Mesendoderm (in vitro differentiated cells): ENCODE results near the gene SEPTIN1.

Source experiments
- DNase-seq: peaks from one replicate; pipeline ENCODE4 v3.0.0; 2013
- H2AK5ac ChIP-seq: 2 replicates; pipeline ENCODE4 v1.6.1; 2013; ENCODE audit warnings: low read length, inconsistent platforms
- H2BK120ac ChIP-seq: 2 replicates; pipeline ENCODE4 v1.6.1; 2013; ENCODE audit warnings: low read depth, mild to moderate bottlenecking, low read length, moderate library complexity, mixed read lengths
- H2BK15ac ChIP-seq: replicated peaks from 2 replicates; pipeline ENCODE4 v1.6.1; 2013; ENCODE audit warnings: low read depth, mild to moderate bottlenecking, moderate library complexity
- H2BK5ac ChIP-seq: 2 replicates; pipeline ENCODE4 v1.6.1; 2013; ENCODE audit warnings: low read length, inconsistent platforms
- H3K18ac ChIP-seq: 2 replicates; pipeline ENCODE4 v1.6.1; 2013; ENCODE audit warnings: mild to moderate bottlenecking, low read length, mixed read lengths
- H3K23ac ChIP-seq: one replicate; pipeline ENCODE4 v1.6.1; 2013; ENCODE audit warnings: low read length
- H3K27ac ChIP-seq: 2 replicates; pipeline ENCODE4 v1.5.1; 2013; ENCODE audit warnings: low read depth, mild to moderate bottlenecking, inconsistent platforms, low read length, moderate library complexity
- H3K27me3 ChIP-seq: 2 replicates; pipeline ENCODE4 v1.6.1; 2013; ENCODE audit warnings: low read length, control low read depth, mild to moderate bottlenecking, inconsistent platforms; ENCODE audit not compliant: insufficient read depth, poor library complexity
- H3K36me3 ChIP-seq: 2 replicates; pipeline ENCODE4 v1.6.1; 2013; ENCODE audit warnings: low read length, inconsistent platforms; ENCODE audit not compliant: control insufficient read depth, insufficient read depth
- H3K4ac ChIP-seq: one replicate; pipeline ENCODE4 v1.6.1; 2013; ENCODE audit warnings: low read depth, mild to moderate bottlenecking, low read length, moderate library complexity
- H3K4me1 ChIP-seq: 2 replicates; pipeline ENCODE4 v1.6.1; 2013; ENCODE audit warnings: low read depth, low read length, inconsistent platforms; ENCODE audit not compliant: control insufficient read depth
- H3K4me2 ChIP-seq: 2 replicates; pipeline ENCODE4 v1.6.1; 2013; ENCODE audit warnings: low read length
- H3K4me3 ChIP-seq: 2 replicates; pipeline ENCODE4 v1.5.1; 2013; ENCODE audit warnings: mild to moderate bottlenecking, low read length
- H3K56ac ChIP-seq: one replicate; pipeline ENCODE4 v1.6.1; 2013; ENCODE audit warnings: low read length
- H3K79me1 ChIP-seq: 2 replicates; pipeline ENCODE4 v1.6.1; 2013; ENCODE audit warnings: low read length, inconsistent platforms
- H3K79me2 ChIP-seq: 2 replicates; pipeline ENCODE4 v1.6.1; 2013; ENCODE audit warnings: mild to moderate bottlenecking, low read length; ENCODE audit not compliant: control insufficient read depth, insufficient read depth
- H3K9ac ChIP-seq: 2 replicates; pipeline ENCODE4 v1.6.1; 2013; ENCODE audit warnings: low read length, inconsistent platforms
- H4K5ac ChIP-seq: one replicate; pipeline ENCODE4 v1.6.1; 2013; ENCODE audit warnings: low read length
- H4K8ac ChIP-seq: one replicate; pipeline ENCODE4 v1.6.1; 2013; ENCODE audit warnings: low read depth, mild to moderate bottlenecking, control low read depth, low read length, moderate library complexity
- WGBS: extraction: QIAGEN DNeasy Blood & Tissue Kit; methylation state at CpG from one replicate; pipeline ENCODE4 v1.1.7; 2013; ENCODE audit warnings: low lambda C conversion rate, missing lambda C conversion rate; ENCODE audit not compliant: insufficient coverage; ENCODE audit errors: extremely low coverage; 5-methylcytosine and 5-hydroxymethylcytosine counted together

Gene SEPTIN1

GRCh38 chr16:30378236-30379157, 3.9 kb downstream of the SEPTIN1 start:
- no peaks in the 10 kb centered on the region for H3K79me2 ChIP-seq
- H2BK15ac ChIP-seq: no peak overlapping the region
- peak overlapping the region; percentile 76 for H3K27ac ChIP-seq
- H2BK5ac ChIP-seq: peak overlapping the region; percentile 4
- H3K79me1 ChIP-seq: no peaks in the 10 kb centered on the region
- no CpG with 5 or more reads among the region's 67 CpGs for WGBS
- peak overlapping the region; percentile 94 for H3K23ac ChIP-seq
- peak overlapping the region; percentile 94 for H3K56ac ChIP-seq
- peak overlapping the region; percentile 1 for H3K18ac ChIP-seq
- no peaks in the 10 kb centered on the region for H3K27me3 ChIP-seq
- DNase-seq: peak; percentile 99
- H4K8ac ChIP-seq: no peak overlapping the region
- H3K4me1 ChIP-seq: peaks cover 3% of the 10 kb centered on the region
- peak overlapping the region; percentile 89 for H3K9ac ChIP-seq
- peak overlapping the region; percentile 65 for H3K4me3 ChIP-seq
- H3K36me3 ChIP-seq: no peaks in the 10 kb centered on the region
- no peak overlapping the region for H2AK5ac ChIP-seq
- peak overlapping the region; percentile 91 for H3K4me2 ChIP-seq
- H2BK120ac ChIP-seq: no peak overlapping the region
- H3K4ac ChIP-seq: peak overlapping the region; percentile 40
- H4K5ac ChIP-seq: no peak overlapping the region

GRCh38 chr16:30377812-30378235, 4.5 kb downstream of the SEPTIN1 start:
- peak; percentile 95 for DNase-seq
- Histone ChIP-seq H3K18ac (peak overlapping the region; percentile 95), H2AK5ac (no peak overlapping the region), H3K9ac (peak overlapping the region; percentile 85), H3K4me2 (peak overlapping the region; percentile 61), H3K4me1 (peaks cover 3% of the 10 kb centered on the region), H4K5ac (no peak overlapping the region), H3K4me3 (peak overlapping the region; percentile 43), H4K8ac (no peak overlapping the region), H2BK15ac (no peak overlapping the region), H3K23ac (no peak overlapping the region), H3K27me3 (no peaks in the 10 kb centered on the region), H3K56ac (peak overlapping the region; percentile 95), H3K79me2 (no peaks in the 10 kb centered on the region), H3K79me1 (no peaks in the 10 kb centered on the region), H3K27ac (peak overlapping the region; percentile 99), H2BK120ac (no peak overlapping the region), H2BK5ac (peak overlapping the region; percentile 80), H3K4ac (peak overlapping the region; percentile 93), H3K36me3 (no peaks in the 10 kb centered on the region)
- WGBS: no CpG with 5 or more reads among the region's 39 CpGs

DNA sequence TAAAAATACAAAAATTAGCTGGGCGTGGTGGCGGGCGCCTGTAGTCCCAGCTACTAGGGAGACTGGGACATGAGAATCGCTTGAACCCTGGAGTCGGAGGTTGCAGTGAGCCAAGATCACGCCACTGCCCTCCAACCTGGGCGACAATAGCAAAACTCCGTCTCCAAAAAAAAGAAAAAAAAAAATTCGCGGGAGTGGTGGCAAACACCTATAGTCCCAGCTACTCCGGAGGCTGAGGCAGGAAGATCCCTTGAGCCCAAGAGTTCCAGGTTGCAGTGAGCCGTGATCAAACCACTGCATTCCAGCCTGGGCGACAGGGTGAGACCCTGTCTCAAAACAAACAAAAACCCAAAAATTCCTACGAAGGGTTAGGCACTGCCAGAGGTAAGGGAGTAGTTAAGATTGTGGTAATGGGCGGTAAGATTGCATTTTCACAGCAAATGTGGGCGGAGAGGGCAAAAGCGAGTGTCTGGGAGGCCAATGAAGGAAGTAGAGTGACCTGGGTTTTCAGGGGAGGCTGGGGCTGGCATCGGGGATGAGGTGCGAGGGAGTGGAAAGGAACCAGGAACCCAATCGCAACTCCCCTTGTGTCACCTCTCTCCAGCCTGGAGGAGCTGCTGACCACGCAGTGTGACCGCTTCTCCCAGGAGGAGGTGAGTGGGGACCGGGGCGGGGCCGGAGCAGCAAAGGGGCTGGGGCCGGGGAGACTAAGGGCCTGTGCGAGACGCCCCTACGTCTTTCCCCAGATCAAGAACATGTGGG, 5.1 kb downstream of the SEPTIN1 start:
- Histone ChIP-seq H2BK15ac (no peak overlapping the region), H2AK5ac (no peak overlapping the region), H3K56ac (peak overlapping the region; percentile 95), H3K4ac (peak overlapping the region; percentile 46), H2BK5ac (peak overlapping the region; percentile 3), H3K4me1 (peaks cover 3% of the 10 kb centered on the region), H3K36me3 (no peaks in the 10 kb centered on the region), H3K18ac (peak overlapping the region; percentile 62), H3K23ac (no peak overlapping the region), H4K5ac (peak overlapping the region; percentile 63), H4K8ac (peak overlapping the region; percentile 84), H3K79me1 (no peaks in the 10 kb centered on the region), H3K9ac (peak overlapping the region; percentile 85), H3K4me3 (no peak overlapping the region), H3K27me3 (no peaks in the 10 kb centered on the region), H2BK120ac (no peak overlapping the region), H3K79me2 (no peaks in the 10 kb centered on the region), H3K4me2 (peak overlapping the region; percentile 15), H3K27ac (peak overlapping the region; percentile 99)
- WGBS: no CpG with 5 or more reads among the region's 29 CpGs
- DNase-seq: peak; percentile 75

DNA sequence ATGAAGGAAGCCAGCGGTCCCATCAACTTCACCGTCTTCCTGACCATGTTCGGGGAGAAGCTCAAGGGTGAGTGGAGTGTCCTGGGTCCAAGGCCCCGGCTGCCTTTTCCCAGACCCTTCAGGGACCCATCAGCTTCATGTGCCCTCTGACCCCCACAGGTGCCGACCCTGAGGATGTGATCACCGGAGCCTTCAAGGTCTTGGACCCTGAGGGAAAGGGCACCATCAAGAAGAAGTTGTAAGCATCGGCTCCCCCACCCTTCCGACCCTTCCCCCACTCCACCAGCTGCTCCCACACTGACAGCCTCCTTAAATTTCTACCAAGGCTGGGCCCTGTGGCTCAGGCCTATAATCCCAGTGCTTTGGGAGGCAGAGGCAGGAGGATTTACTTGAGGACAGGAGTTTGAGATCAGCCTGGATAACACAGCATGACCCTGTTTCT, 5.9 kb downstream of the SEPTIN1 start:
- Histone ChIP-seq H3K4me3 (no peak overlapping the region), H2BK15ac (no peak overlapping the region), H3K4ac (no peak overlapping the region), H3K79me2 (no peaks in the 10 kb centered on the region), H3K4me2 (no peak overlapping the region), H3K23ac (no peak overlapping the region), H3K18ac (no peak overlapping the region), H4K8ac (no peak overlapping the region), H3K27ac (no peak overlapping the region), H3K27me3 (no peaks in the 10 kb centered on the region), H4K5ac (no peak overlapping the region), H3K56ac (no peak overlapping the region), H3K4me1 (peaks cover 4% of the 10 kb centered on the region), H3K36me3 (no peaks in the 10 kb centered on the region), H2BK5ac (no peak overlapping the region), H3K79me1 (no peaks in the 10 kb centered on the region), H2BK120ac (no peak overlapping the region), H2AK5ac (no peak overlapping the region), H3K9ac (no peak overlapping the region)
- DNase-seq: no peak
- WGBS: no CpG with 5 or more reads among the region's 8 CpGs

- no peak overlapping the region for H2BK15ac ChIP-seq
- no peak overlapping the region for H4K5ac ChIP-seq
- no peak overlapping the region for H3K23ac ChIP-seq
- H3K9ac ChIP-seq: no peak overlapping the region
- no peaks in the 10 kb centered on the region for H3K27me3 ChIP-seq
- no peak overlapping the region for H3K4me3 ChIP-seq
- no peak overlapping the region for H2BK5ac ChIP-seq
- H3K4me1 ChIP-seq: peaks cover 6% of the 10 kb centered on the region
- no peaks in the 10 kb centered on the region for H3K79me1 ChIP-seq
- H2BK120ac ChIP-seq: no peak overlapping the region
- no peak overlapping the region for H3K27ac ChIP-seq
- H3K18ac ChIP-seq: no peak overlapping the region
- H3K4me2 ChIP-seq: no peak overlapping the region
- no peaks in the 10 kb centered on the region for H3K79me2 ChIP-seq
- H4K8ac ChIP-seq: no peak overlapping the region
- DNase-seq: no peak
- WGBS: no CpG with 5 or more reads among the region's 8 CpGs
- peak overlapping the region; percentile 25 for H3K56ac ChIP-seq
- no peak overlapping the region for H2AK5ac ChIP-seq
- H3K4ac ChIP-seq: no peak overlapping the region
- no peaks in the 10 kb centered on the region for H3K36me3 ChIP-seq
Observed at GRCh38 chr16:30375864-30376263, 6.5 kb downstream of the SEPTIN1 start.
